ENCODE results near the gene MADD.

The MADD gene

DNA sequence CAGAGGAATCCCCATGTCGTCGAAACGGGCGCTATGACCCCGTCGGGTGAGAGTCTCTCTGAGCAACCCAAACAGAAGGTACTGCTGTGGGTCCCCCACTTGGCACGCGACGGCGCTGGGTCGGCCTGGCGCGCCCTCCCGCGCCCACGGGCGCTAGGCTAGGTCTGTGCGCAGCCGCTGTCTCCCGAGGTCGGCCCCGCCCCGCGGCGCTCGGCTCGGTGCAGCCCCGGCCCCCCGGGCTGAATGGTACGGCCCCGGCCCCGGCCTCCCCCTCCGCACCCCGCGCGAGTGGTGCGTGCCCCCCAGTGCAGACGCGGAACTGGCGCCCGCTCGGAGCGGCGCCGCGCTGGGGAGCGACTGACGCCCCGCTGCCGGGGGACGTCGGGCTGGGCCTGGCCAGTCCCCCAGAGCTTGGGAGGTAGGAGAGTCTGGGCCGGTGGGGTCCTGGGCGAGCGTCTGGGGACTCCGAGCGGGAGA, at the start of gene MADD:
MADD (plus strand) TSS at position 305 of the 477 bp plus-strand sequence.
- peak; percentile 82 to 89 for DNase-seq (ENCODE audit: low read depth in 2 of 2)

DNA sequence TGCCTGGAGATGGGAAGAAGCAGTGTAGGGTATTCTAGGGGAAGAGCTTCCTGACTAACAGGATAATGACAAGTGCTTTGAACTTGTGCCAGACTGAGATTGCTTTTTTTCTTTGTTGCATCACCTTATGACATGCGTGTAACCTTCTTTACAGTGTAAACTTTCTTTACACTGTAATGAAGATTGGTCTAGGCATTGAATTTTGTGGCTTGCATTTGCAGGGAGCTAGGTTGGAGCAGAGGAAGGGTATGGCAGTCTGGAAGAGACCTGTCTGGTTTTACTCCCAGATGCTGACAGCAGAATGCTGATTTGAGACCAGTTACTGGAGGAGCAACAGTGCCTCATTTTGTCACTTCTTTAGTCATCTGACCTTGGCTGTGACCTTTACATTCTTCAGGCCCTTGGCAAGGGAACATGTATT, 49.5 kb upstream of the MADD start:
- DNase-seq (ENCODE audit: low read depth in 2 of 2) = no peak

DNA sequence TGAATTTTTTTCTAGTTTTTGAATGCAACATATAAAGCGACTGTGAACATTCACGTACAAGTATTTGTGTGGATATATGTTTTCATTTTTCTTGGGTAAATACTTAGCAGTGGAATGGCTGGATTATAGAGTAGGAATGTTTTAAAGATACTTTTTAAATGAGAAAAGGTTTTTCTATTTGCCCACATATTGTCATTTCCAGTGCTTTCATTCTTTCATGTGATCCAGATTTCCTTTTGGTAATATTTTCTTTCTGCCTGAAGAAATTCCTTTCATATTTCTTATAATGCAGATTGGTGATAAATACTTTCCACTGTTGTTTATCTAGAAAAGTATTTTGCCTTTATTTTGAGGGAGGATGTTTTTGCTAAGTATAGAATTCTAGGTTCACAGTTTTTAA, 47.2 kb upstream of the MADD start:
- DNase-seq (ENCODE audit: low read depth in 2 of 2) = no peak

DNA sequence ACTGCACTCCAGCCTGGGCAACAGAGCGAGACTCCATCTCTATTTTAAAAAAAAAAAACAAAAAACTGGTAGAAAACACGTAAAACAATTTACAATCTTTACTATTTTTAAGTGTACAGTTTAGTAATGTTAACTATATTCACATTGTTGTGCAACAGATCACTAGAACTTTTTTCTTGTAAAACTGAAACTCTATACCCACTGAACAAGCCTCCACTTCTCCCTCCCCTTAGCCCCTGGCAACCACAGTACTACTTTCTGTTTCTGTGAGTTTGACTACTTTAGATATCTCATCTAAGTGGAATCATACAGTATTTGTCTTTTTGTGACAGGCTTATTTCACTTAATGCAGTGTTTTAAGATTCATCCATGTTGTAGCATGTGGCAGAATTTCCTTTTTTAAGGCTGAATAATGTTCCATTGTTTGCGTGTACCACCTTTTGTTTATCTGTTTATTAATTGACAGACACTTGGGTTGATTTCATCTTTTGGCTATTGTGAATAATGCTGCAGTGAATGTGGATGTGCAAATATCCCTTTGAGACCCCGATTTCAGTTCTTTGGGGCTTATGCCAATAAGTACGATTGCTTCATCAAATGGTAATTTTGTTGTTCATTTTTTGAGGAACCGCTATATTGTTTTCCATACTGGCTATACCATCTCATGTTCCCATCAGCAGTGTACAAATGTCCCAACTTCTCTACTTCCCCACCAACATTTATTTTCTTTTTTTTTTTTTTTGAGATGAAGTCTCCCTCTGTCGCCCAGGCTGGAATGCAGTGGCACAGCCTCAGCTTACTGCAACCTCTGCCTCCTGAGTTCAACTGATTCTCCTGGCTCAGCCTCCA, 44.2 kb upstream of the MADD start:
- DNase-seq (ENCODE audit: low read depth in 2 of 2) = no peak

DNA sequence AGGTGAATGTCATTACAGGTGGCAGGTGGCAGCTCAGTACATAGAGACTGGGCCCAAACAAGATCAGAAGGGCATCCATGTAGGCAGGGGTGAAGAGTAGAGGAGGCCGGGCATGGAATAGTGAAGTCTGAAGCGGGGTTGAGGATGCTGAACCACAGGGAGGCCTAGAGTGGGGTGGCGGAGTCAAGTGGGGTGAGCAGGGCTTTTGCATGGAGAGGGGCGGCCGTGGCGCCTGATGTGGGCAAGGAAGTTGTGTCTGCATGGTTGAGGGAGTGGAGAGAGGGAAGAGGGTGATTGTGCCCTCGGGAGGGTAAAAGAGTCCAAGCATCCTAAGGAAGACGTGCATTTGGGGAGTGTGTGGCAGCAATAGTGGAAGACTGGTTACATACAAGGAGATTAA, 40.8 kb upstream of the MADD start:
- no peak for DNase-seq (ENCODE audit: low read depth in 2 of 2)

DNA sequence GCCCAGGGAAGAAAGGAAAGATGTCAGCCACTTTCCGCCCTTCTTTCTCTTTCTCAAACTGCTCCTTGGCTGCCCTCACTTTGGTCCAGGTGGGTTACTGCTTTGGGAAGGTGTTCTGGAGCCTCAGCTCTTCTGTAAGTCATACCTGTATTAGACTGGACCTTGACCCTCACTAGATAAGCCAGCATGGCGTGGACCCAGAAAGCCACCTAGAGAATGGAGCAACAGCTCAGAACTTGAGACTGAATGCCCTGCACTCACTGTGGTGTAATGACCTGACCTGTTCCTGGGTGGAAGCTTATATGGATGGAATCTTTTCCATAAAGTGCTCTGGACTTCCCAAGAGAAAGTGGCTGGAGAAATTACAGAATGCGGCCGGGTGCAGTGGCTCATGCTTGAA, 36.9 kb upstream of the MADD start:
- DNase-seq (ENCODE audit: low read depth in 2 of 2) = no peak

DNA sequence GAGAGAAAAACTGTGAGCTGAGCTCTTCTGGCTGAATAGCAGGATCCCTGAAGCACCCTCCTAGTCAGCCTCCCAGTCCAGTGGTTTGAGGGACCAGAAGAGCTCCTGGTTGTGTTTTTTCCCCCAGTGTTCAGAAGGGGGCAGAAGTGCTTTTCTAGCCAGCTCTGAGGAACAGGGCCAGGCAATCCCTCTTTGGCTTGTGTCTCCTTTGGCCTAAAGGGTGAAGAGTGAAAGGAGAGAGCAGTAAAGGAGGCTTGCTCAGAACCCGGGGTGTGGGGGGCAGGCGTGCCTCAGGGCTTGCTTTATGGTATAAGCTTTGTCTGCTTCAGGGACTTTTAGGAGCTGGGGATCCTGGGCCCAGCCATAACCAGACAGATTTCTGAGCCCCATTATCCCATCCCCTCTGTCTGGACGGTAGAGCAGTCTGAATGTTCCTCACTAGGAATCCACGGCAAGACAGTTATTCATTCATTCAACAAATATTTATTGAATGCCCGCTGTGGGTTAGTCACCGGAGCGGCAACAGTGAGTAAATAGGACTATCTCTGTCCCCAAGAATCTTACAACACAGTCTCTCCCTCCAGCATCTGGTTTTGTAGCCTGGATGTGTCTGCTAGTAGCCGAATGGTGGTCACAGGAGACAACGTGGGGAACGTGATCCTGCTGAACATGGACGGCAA, 35.8 kb upstream of the MADD start:
- no peak for DNase-seq (ENCODE audit: low read depth in 2 of 2)

DNA sequence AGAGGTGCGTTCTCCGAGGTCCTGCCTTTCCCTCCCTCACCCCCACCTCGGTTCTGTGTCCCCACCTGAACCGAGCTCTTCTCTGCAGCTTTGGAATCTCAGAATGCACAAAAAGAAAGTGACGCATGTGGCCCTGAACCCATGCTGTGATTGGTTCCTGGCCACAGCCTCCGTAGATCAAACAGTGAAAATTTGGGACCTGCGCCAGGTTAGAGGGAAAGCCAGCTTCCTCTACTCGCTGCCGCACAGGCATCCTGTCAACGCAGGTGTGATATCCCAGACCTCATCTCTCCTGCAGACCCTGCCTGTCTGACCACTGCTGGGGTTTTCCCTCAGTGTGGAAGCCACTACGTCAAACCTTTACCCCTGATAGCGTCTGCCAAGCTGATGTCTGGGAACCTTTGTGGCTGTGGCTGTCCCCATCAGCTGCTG, 35.2 kb upstream of the MADD start:
- peak in 1 of 2 donors; percentile 28 for DNase-seq (ENCODE audit: low read depth in 2 of 2)

DNA sequence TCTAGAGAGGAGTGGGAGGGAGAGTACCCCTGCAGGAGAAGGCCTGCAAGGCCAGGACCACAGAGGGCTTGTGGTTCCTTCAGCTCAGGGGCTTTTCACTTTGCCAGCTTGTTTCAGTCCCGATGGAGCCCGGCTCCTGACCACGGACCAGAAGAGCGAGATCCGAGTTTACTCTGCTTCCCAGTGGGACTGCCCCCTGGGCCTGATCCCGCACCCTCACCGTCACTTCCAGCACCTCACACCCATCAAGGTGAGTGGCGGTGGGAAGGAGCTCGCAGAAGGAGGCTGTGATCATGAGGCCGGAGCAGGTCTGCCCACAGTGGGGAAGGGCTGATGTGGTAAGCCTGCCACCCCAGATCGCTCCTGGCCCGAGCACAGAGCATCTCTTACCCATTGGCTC, 34.8 kb upstream of the MADD start:
- DNase-seq (ENCODE audit: low read depth in 2 of 2) = no peak

DNA sequence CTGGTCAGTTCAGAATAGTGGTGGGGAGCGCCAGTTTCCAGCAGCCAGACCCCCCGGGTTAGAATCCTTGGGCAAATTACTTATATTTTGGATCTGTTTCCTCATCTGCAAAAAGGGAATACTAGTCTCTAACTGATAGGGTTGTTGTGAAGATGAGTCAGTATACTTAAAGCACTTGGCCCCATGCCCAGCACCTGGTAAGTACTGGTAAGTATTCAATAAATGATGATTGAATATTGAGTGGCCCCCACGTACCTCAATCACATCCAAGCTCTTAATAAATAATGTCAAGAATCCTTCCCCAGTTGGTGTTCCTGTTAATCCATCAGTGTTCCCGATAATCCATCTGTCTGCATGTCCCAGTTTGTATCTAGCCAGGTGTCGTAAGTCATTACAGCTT, 33.5 kb upstream of the MADD start:
- no peak for DNase-seq (ENCODE audit: low read depth in 2 of 2)

DNA sequence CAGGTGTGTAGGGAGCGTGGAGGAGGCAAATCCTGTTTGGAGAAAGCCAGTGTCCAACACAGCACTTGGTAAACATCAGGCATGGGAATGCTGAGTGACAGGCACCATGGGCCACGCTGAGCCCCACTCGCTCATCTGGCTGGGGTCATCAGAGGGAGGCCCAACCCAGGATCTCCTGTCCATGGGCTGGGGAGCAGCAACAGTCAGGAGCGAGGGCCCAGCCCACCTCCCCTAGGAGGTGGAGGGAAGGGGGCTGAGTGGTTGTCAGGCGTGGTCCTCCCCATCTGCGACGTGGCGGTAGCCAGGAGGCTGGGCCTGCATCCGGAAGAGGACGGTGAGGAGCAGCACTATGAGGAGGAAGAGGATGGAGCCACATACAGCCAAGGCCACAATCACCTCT, 30.1 kb upstream of the MADD start:
- no peak for DNase-seq (ENCODE audit: low read depth in 2 of 2)

DNA sequence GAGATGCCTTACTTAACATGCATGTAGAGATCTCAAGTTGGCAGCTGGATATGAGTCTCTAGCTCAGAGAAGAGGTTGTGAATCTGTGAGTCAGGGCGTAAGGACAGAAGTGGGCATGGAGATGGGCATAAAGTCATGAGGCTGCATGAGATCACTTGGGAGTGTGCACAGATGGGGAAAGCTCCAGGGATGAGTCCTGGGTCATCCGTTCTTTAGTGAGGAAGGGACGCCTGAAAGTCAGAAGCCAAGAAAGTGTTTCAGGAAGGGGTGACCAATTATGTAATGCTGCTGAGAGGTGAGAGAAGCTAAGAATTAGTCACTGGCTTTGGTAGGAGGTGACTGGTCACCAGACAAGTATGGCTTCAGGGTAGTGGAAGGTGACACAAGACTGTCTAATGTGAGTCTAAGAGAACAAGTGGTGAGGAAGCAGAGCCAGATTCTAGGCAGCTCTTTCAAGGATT, 28.1 kb upstream of the MADD start:
- DNase-seq (ENCODE audit: low read depth in 2 of 2) = no peak

DNA sequence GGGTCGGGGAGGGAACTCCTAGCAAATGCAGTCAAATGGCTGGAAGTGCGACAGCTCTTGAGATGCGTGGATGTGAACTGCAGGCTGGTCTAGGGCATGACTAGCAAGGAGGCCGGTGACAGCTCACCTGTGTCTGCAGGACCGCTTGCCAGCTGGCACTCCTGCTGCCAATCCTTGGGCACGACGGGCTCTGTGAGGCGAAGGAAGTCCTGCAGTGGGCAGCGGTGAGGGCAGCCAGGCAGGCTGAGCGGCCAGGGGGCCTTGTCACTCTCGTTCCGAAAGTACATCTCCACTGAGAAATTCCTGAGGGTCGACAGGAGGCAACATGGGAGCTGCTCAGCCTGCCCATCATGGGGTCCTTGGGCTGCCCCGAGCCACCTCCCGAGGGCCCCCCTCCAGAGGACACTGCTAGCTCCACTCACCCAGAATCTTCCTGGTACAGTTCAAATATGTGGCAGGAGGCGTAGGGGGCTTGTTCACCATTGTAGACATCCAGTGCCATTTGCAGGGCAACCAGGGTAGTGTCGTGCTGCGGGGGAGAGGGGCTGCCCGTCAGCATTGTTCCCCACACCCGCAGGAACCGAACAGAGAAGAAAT, 27.2 kb upstream of the MADD start:
- DNase-seq (ENCODE audit: low read depth in 2 of 2) = no peak

DNA sequence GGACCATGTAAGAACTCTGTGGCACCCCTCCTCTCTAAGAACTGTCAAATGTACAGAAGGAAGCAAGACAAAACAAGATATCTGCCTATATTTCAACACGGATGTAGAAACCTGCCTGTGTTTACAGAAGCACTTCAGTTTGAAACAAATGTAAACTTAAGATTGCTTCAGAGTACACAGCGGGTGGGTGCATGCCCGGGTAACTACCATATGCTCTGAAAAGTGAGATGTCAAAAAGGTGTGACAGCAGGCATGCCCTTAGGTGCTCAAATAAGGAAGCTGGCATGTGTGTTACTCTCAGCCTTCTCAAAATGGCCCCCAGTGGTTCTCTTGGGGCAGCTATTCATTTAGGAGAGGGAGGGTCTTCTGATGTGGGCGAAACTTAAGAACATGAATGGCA, 26.5 kb upstream of the MADD start:
- DNase-seq (ENCODE audit: low read depth in 2 of 2) = no peak

DNA sequence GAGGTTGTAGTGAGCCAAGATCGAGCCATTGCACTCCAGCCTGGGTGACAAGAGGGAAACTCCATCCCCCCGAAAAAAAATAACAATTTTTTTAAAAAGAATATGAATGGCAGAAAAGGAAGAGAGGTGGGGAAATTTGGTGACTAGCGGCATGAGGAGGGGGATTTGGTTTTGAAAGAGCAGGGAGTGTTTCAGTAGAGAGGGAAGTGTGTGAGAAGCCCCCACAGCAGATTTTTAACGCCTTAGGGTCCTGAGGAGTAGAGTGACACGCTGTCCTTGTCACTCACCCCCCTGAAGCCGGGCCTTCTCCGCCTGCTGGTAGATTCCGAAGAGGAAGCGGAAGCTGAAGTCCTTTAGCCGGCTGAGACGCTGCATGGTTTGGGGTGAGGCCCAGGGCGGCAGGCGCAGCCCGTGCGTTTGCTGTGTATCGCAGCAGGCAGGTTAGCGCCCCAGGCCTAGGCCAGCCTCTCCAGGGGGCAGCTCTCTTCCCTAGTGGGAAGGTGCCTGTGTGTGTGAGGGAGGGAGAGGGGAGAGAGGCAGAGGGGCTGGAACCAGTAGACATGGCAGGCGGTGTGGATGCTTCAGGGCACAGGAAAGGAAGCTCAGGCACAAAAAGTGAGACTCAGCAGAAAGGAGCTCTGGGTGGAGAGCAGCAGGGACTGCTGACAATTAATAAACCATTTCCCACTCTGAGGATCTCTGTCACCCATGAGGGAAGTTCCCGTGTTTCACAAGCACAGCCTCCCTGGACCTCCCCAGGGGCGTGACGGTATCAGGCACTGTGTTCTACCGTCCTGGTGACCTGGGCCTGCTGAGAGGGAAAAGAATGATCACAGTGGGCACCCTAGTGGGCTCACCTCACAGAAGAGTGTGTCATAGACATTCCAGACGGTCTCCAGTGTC, 25.2 kb upstream of the MADD start:
- DNase-seq (ENCODE audit: low read depth in 2 of 2) = no peak

DNA sequence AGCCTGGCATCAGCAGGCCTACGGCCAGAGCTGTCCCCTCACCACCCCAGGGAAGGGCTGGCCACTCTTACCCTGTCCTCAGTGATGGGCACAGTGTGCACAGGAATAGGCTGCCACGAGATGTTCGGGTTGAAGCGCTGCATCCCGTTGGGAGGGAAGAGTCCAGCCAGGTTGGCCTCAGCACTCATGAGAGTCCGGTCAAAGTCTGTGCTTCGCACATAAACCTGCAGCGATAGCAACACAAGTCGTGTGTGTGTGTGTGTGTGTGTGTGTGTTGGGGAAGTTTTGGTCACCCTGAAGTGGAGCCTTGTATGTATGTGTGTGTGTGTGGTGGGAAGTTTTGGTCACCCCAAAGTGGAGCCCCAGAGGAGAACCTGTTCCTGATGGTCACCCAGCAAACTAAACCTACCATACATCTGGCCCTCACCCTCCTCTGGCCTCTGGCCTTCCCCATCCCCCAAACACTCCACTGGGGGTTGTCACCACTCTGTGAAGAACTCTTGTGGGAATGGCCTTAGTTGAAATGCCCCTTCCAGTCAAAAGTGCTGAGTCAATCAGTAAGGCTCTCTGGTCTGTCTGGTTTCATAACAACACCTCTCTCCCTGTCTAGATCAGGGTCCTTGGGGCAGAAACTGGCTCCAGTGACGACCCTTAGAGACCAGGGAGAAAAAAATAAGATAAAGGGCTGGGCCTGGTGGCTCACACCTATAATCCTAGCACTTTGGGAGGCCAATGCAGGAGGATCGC, 24.1 kb upstream of the MADD start:
- no peak for DNase-seq (ENCODE audit: low read depth in 2 of 2)

DNA sequence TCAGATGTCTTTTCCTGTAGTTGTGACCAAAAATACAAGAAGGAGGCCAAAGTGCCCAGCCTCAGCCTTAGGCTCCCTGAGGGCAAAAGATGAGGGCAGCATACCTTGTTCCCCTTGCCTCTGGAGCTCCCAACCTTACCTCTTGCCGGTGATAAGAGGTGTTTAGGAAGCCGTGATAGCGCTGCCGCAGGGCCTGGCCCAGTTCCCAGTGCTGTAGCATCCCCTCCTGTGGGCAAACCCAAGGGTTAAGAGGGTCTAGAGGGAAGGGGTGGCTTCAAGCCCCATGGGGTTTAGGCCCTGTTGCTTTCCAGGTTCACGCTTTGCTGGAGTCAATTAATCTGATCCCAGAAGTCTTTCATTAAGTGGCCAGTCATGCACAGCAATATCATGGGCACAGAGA, 22.4 kb upstream of the MADD start:
- DNase-seq (ENCODE audit: low read depth in 2 of 2) = no peak

DNA sequence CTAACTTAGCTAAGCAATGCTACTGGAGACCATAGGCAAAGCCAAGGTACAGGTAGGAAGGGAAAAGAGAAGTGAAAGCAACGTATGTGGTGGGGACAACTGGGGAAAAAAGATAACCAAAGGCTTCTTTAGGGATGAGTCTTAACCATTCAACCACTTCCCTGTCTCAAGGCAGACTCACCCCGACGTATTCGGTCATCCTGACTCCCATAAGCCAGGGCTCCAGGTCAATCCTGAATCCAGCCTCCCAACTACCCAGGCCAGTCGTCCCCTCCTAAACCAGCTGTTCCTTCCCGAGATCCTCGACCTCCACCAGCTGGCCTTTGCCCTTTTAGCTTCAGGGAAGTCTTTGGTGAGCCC, 21.6 kb upstream of the MADD start:
- no peak for DNase-seq (ENCODE audit: low read depth in 2 of 2)

DNA sequence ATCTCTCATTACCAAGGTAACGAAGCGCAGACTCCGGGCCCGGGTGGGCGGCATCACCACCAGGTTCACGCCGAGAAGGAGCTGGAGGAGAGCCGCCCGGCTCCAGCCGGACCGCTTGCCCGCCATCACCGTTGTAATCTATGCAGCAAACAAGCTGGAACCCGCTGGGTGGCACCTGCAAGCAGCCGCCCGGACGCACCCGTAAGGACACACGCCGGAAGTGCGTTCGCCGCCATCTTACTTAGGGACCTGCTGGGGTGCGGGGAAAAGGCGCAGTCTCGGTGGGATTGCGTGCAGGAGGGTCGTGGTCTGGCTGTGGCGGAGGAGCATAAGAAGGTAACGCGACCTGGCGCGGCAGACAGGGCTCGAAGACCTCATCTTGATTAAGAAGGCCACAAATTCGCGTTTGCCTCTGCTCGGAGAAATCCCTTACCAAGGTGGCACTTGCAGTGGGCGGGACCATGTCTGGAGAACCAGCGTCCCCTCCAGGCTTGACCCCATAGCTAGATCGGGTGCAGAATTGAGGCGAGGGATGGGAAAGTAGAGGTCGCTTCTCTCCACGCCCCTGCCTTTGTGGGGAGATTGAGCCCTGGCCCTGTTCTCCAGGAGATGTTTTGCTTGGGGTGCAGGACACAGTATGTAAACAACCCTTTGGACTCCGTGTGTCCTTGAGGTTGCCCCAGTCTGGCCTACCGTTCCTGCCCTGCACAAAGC, 21.1 kb upstream of the MADD start, which contains the start of gene ACP2:
ACP2 (minus strand) TSS at position 151 of the 714 bp plus-strand sequence; CDS start at position 126, 25 bp downstream.
- peak; percentile 72 for DNase-seq (ENCODE audit: low read depth in 2 of 2)

DNA sequence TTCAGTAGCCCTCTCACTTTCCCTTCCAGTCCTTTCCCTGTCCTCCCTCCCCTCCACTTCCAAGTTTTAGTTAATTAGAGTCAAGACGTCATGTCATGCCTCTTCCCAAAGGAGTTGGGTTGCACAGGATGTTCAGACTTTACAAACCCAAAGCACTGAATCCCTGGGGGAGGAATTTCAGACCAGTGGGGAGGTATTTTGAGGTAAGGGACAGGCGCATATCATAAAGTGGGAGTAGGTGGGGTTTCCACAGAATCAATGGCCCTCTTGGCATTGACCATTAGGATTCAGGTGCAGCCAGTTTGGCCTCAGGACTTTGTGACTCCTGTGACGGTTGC, 20.6 kb upstream of the MADD start:
- no peak for DNase-seq (ENCODE audit: low read depth in 2 of 2)

Measured in stimulated activated CD8-positive, alpha-beta memory T cell treated with anti-CD3 and anti-CD28 coated beads, Interleukin-2, amount 100 ng/mL, for 1 hour (primary cell).